ENCODE results near the gene COPRS.

Gene COPRS

GRCh38 chr17:31807846-31808245, 51.2 kb downstream of the COPRS start:
- DNase-seq (ENCODE audit: low read depth): no peak

- no peak for DNase-seq (ENCODE audit: low read depth)
These were observed 52.1 kb downstream of the COPRS start for GRCh38 chr17:31806921-31807320.

GRCh38 chr17:31803494-31804213, 55.4 kb downstream of the COPRS start:
- no peak for DNase-seq (ENCODE audit: low read depth)

GRCh38 chr17:31802502-31802901, 56.5 kb downstream of the COPRS start:
- no peak for DNase-seq (ENCODE audit: low read depth)

Measured in stimulated activated CD8-positive, alpha-beta memory T cell treated with anti-CD3 and anti-CD28 coated beads, Interleukin-15, amount 100 ng/mL, for 24 hours (primary cell).